Measurements from ENCODE around the gene GUCY1A1.

The GUCY1A1 gene

DNA sequence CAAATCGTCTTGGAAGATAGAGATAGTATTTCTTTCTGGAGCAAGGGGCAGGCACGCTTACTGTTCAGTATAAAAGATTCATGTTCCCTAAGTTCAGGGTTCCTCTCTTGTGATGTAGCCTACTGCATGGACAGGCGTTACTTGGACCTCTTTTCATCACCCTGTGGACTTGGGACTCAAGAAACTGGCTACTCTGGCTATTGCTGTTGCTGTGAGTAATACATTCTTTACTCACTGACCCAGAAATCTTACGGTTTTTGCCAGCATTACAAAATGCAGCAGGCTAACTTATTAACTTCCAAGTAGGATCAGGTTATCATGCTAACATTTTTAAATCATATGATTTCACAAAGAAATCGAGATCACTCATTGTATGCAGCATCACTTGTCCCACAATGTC lies 79.3 kb downstream of the GUCY1A1 start:
- no peak for DNase-seq

DNA sequence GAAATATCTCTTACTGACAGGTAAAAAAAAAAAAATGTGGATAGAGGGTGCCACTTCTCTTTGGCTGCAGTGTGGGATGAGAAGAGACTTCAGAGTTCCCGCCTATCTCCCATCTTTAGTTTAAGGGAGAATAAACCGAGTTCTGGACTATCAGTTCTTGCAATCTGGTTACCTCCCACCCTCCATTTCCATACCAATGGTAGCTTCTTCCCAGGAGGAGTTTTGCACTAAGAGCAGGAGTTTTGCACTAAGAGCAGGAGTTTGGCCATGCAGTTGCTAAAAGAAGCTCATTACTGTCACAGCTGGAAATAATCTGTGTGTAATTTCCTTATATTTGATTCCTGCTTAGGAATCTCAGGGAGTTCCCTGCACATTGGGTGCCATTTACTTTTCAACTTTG lies 81.4 kb downstream of the GUCY1A1 start:
- DNase-seq, result no peak

DNA sequence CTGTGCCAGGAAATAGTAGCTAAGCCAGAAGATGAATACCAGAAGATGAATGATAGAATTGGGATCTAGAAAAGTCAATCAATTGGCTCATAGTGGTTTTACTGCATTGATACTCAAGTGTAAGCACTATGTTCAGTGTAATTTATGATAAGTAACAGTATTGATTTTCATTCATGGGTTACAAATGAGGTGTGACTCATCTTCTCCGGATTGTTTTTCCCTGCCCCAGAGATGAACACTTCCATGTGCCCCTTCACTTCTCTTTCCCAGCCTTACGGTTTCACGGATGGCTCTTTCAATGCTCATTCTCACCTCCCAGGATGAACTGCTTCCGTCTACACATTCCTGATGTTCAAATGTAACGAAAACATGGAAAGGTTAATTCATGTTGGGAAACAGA lies 82.4 kb downstream of the GUCY1A1 start:
- DNase-seq, result no peak

GRCh38 chr4:155751569-155751968 lies 84.9 kb downstream of the GUCY1A1 start:
- peak; percentile 3 for DNase-seq

GRCh38 chr4:155757745-155758265 lies 91.2 kb downstream of the GUCY1A1 start:
- DNase-seq, result no peak

DNA sequence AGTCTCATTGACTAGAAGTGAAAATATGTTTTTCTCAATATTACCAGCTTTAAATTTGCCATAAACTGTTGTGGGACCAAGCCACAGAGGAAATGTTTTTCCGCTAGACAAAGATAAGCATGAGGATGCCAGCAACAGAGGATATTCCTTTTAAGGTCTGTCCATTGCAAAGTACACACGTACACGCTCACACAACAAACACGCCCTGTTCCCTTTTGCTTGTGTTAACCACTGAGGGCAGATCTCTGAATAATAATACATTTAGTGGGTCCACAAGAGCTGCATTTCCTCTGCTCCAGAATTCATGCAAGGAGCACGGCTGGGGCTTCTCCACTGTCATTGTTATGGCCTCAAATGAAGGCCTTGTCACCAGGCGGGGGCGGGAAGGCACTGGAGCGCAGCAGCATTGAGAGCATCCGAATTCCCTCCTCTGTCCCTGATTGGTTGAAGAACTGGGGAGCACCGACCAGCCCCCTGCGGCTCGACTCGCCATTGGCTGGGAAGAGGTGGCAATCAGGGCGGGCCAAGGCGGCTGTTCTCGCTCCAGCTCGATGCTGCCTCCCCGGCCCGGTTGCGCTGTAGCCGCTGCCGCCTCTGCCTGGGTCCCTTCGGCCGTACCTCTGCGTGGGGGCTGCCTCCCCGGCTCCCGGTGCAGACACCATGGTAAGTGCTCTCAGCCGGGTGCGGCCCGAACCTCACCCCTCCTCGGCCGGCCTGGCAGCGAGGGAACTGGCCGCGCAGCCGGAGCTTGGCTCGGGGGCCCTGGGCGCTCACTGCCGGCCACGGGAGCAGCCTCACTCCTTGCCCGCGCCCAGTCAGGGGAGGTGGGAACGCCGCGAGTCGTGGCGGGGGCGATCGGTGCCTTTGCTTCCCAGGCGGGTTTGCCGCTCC lies 92.1 kb downstream of the GUCY1A1 start, which contains the start of gene GUCY1B1:
TSS of gene GUCY1B1 (plus strand) at position 541 of the 891 bp plus-strand sequence. CDS start at position 661, 120 bp downstream.
- DNase-seq, result peak; percentile 91

GRCh38 chr4:155759372-155760252 lies 93.0 kb downstream of the GUCY1A1 start:
- peak; percentile 24 for DNase-seq

- DNase-seq, result no peak
Measured at GRCh38 chr4:155761047-155761446, 94.4 kb downstream of the GUCY1A1 start.

DNA sequence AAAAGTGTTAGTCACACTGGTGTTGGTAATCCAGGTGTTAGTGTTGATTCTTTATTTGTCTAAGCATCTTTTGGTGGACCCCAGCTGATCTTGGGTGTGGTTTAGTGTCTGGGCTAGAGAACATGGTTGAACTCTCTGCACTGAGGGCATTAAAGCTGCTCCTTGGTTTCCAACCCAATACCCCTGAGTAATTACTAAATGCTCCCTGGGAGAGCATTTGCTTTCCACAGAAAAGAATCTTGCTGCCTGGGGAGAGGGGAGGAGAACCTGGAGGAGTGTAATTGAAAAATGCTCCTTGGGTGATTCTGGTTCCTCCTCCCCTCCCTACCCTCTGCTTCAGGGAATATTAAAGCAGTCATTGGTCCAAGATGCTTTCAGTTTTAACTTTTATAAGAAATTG lies 95.3 kb downstream of the GUCY1A1 start:
- DNase-seq, result no peak

DNA sequence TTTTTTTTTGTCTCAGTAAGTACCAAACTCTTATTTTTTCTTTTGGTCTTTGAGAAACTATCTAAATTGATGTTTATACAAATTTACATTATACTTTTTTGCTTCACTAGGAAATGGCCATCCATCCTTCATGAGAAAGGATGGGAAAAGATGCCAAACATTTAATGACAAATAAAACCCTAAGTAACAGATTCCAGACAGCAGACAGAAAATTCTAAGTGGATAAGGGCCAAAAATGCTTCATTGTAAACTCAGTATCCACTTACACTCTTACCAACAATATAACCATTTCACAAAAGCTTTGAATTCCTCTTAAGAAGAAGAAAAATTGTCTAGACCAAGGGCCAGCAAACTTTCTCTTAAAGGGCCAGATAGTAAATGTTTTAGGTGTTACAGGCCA lies 95.7 kb downstream of the GUCY1A1 start:
- DNase-seq, result no peak

DNA sequence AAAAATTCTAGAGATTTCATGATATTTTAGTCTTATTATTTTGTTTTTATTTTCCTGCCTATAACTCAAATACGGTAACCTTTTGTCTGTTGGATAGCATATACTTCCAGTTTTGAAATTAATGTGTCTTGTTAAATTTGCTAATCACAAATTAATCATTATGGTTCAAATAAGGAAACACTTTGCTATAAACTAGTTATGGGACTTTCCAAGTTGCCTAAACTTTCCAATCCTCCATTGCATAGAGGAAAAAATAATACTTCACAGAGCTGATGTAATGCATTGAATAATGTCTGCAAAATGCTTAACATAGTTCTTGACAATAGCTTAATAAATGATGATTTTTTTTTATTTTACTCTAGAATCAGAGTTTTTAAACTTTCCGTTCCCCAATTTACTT lies 96.9 kb downstream of the GUCY1A1 start:
- peak; percentile 62 for DNase-seq

GRCh38 chr4:155765149-155765548 lies 98.5 kb downstream of the GUCY1A1 start:
- DNase-seq, result no peak

GRCh38 chr4:155766622-155767021 lies 100.0 kb downstream of the GUCY1A1 start:
- DNase-seq, result no peak

GRCh38 chr4:155768370-155768769 lies 101.7 kb downstream of the GUCY1A1 start:
- no peak for DNase-seq

DNA sequence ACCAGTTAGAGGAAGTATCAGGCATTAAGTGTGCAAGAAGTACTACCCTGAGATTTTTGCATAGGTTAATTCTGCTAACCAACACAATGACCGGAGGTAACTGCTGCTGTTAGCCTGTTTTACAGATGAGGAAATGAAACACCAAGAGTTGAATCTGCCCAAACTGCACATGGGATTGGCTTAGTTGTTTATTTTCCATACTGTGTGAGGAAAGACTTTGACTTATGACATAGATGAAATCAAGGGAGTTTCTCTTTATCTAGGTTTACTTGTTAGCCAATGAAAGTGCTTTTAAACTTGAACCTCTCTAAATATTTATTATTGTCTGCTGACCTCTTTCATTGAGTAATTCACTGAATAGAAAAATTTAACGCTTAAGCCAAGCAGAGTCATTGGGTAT lies 102.4 kb downstream of the GUCY1A1 start:
- peak; percentile 62 for DNase-seq

DNA sequence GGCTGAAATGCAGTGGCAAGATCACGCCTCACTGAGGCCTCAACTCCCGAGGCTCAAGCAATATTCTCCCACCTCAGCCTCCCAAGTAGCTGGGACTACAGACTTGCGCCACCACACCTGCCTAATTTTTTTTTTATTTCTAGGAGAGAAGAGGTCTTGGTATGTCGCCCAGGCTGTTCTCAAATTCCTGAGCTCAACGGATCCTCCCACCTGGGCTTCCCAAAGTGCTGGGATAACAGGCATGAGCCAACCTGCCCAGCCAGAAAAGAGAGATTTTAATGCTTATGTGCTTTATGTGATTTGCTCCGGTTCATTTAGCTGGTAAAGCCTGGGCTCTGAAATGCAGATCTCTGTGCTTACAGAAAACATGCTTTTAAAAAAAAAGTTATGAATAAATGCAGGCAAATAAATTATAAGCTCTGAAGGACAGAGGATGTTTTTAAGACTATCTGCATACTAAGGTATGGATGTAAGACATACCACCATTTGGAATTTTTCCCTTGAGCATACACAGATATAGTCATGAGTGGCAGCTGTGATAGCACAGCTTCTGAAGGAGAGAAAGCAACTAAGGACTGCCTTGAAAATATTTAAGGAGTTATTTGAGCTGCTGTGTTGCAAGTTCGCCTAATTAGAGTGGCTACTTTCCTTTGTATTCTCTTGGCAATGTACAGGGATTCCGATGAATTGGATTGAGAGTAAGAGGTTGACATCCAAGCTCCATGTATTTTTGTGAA lies 106.0 kb downstream of the GUCY1A1 start:
- no peak for DNase-seq

GRCh38 chr4:155773196-155773800 lies 106.7 kb downstream of the GUCY1A1 start:
- no peak for DNase-seq

DNA sequence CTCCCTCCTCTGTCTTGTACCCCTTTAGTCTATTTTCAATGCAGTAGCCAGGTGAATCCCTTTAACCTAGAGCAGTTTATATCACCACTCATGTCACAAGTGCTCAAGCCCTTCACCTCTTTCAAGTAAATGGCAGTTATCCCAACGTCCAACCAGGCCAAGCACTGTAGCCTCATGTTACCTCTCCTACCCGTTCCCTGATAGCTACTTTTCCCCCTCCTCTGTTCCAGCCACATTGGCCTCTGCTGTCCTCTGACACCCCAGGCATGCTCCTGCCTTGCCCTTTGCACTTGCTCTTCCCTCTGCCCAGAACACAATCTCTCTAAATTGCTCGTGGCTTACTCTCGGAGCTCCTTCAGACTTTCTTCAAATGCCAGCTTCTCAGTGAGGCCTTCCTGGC lies 107.4 kb downstream of the GUCY1A1 start:
- DNase-seq, result no peak

GRCh38 chr4:155777971-155778735 lies 111.5 kb downstream of the GUCY1A1 start:
- no peak for DNase-seq

- no peak for DNase-seq
Measured at GRCh38 chr4:155780775-155781174, 114.1 kb downstream of the GUCY1A1 start.

GRCh38 chr4:155781249-155781831 lies 114.7 kb downstream of the GUCY1A1 start:
- DNase-seq, result no peak
